CD4-positive, CD25-positive, alpha-beta regulatory T cell (primary cell): ENCODE results near the gene SPRY2. TPM values are rescaled to one million over a fixed set of nuclear protein-coding genes. Genes with fewer than 3 reads are reported as not detected.

Source experiments
- ATAC-seq, 2 donors: fragments of 150-1000 bp; cut with Tn5 transposase; one replicate each; pipeline ENCODE4 v1.10.0; 2021; ENCODE audit warnings: low read depth in 2 of 2, moderate number of reproducible peaks in 2 of 2, moderate library complexity in 1 of 2
- DNase-seq, 3 donors: peaks; one replicate each; pipeline versions ENCODE4 v3.0.0 to v3.0.0-alpha.2; 2012 to 2022; ENCODE audit warnings: mixed read lengths in 1 of 3
- H3K27ac ChIP-seq: one replicate; pipeline ENCODE4 v1.7.0; 2013; ENCODE audit warnings: mild to moderate bottlenecking, low read length; ENCODE audit not compliant: insufficient read depth, poor library complexity, severe bottlenecking
- H3K27me3 ChIP-seq: one replicate; pipeline ENCODE4 v1.7.0; 2013; ENCODE audit warnings: low read length; ENCODE audit not compliant: control insufficient read depth, insufficient read depth
- H3K36me3 ChIP-seq: one replicate; pipeline ENCODE4 v1.7.0; 2013; ENCODE audit warnings: mild to moderate bottlenecking, low read length, moderate library complexity; ENCODE audit not compliant: control insufficient read depth, insufficient read depth
- H3K4me1 ChIP-seq: 2 replicates; pipeline ENCODE4 v1.7.0; 2013; ENCODE audit warnings: mild to moderate bottlenecking, low read length; ENCODE audit not compliant: insufficient read depth, control insufficient read depth, poor library complexity, severe bottlenecking
- H3K4me3 ChIP-seq: one replicate; pipeline ENCODE4 v1.7.0; 2013; ENCODE audit warnings: low read depth, mild to moderate bottlenecking, low read length, moderate library complexity
- H3K9me3 ChIP-seq, 2 experiments: 1 replicate in 1 of 2; 2 replicates in 1 of 2; pipeline ENCODE4 v1.7.0; 2013; ENCODE audit warnings: low read length in 2 of 2, mild to moderate bottlenecking in 1 of 2, moderate library complexity in 1 of 2; ENCODE audit not compliant: control insufficient read depth in 2 of 2
- H3K27ac Mint-ChIP-seq, 3 donors: one replicate each; pipeline ENCODE4 v1.8.0; 2020 to 2022; ENCODE audit warnings: mild to moderate bottlenecking in 3 of 3, mixed read lengths in 3 of 3, moderate library complexity in 2 of 3
- H3K27me3 Mint-ChIP-seq: one replicate; pipeline ENCODE4 v1.8.0; 2022; ENCODE audit warnings: mild to moderate bottlenecking, mixed read lengths
- H3K36me3 Mint-ChIP-seq: one replicate; pipeline ENCODE4 v1.8.0; 2020; ENCODE audit warnings: mixed read lengths
- H3K4me1 Mint-ChIP-seq, 4 donors: one replicate each; pipeline ENCODE4 v1.8.0; 2020 to 2022; ENCODE audit warnings: mixed read lengths in 4 of 4, mild to moderate bottlenecking in 1 of 4
- H3K4me3 Mint-ChIP-seq, 4 donors: one replicate each; pipeline ENCODE4 v1.8.0; 2020 to 2022; ENCODE audit warnings: mild to moderate bottlenecking in 4 of 4, mixed read lengths in 4 of 4, moderate library complexity in 3 of 4
- H3K9me3 Mint-ChIP-seq, 7 donors: one replicate each; pipeline ENCODE4 v1.8.0; 2020 to 2022; ENCODE audit warnings: mixed read lengths in 7 of 7, mild to moderate bottlenecking in 3 of 7, moderate library complexity in 2 of 7
- polyA plus RNA-seq, 4 donors: library from polyadenylated mRNA; unstranded; fragments of 300-500 nt; fragmentation: Illumina TruSeq; gene quantifications; one replicate each; pipeline ENCODE4 v1.2.3, GENCODE V29; 2021
- total RNA-seq: library from RNA; stranded (reverse); gene quantifications from one replicate; pipeline ENCODE4 v1.2.3, GENCODE V29; 2022

The SPRY2 gene
- total and polyA plus RNA-seq, 5 donors from 2014 or later = 0.37 TPM; not detected in 4

GRCh38 chr13:80319004-80319403 lies 21.9 kb downstream of the SPRY2 start:
- Histone ChIP-seq H3K9me3 (no peaks in the 10 kb centered on the region), H3K4me1 (no peaks in the 10 kb centered on the region), H3K4me3 (no peak overlapping the region), H3K27me3 (no peaks in the 10 kb centered on the region), H3K27ac (no peak overlapping the region), H3K36me3 (no peaks in the 10 kb centered on the region)
- Mint-ChIP-seq H3K36me3 (no peaks in the 10 kb centered on the region), H3K27me3 (no peaks in the 10 kb centered on the region), H3K9me3 (peaks cover 0 to 8% (median 3%) of the 10 kb centered on the region in 7 donors), H3K27ac (no peak overlapping the region), H3K4me3 (no peak overlapping the region), H3K4me1 (no peaks in the 10 kb centered on the region)
- DNase-seq (no peak), ATAC-seq (no peak)

- no peak overlapping the region for H3K27ac ChIP-seq
- Mint-ChIP-seq H3K4me1 (no peaks in the 10 kb centered on the region), H3K27ac (no peak overlapping the region), H3K27me3 (no peaks in the 10 kb centered on the region), H3K4me3 (no peak overlapping the region), H3K36me3 (no peaks in the 10 kb centered on the region), H3K9me3 (peaks cover 0 to 4% (median 2%) of the 10 kb centered on the region in 7 donors)
- H3K27me3 ChIP-seq = no peaks in the 10 kb centered on the region
- no peaks in the 10 kb centered on the region for H3K9me3 ChIP-seq
- H3K36me3 ChIP-seq = no peaks in the 10 kb centered on the region
- no peaks in the 10 kb centered on the region for H3K4me1 ChIP-seq
- ATAC-seq (no peak), DNase-seq (no peak)
- no peak overlapping the region for H3K4me3 ChIP-seq
Measured at GRCh38 chr13:80314711-80315653, 25.9 kb downstream of the SPRY2 start.

- H3K4me1 ChIP-seq = no peaks in the 10 kb centered on the region
- no peaks in the 10 kb centered on the region for H3K4me1 Mint-ChIP-seq
- no peak for DNase-seq
- no peaks in the 10 kb centered on the region for H3K36me3 ChIP-seq
- no peak for ATAC-seq
- no peak overlapping the region for H3K4me3 ChIP-seq
- no peaks in the 10 kb centered on the region for H3K9me3 ChIP-seq
- H3K4me3 Mint-ChIP-seq = no peak overlapping the region
- no peak overlapping the region for H3K27ac ChIP-seq
- H3K9me3 Mint-ChIP-seq = peaks cover 0 to 6% (median 0%) of the 10 kb centered on the region in 7 donors
- H3K27me3 Mint-ChIP-seq = peaks cover 6% of the 10 kb centered on the region
- no peaks in the 10 kb centered on the region for H3K36me3 Mint-ChIP-seq
- no peaks in the 10 kb centered on the region for H3K27me3 ChIP-seq
- no peak overlapping the region for H3K27ac Mint-ChIP-seq
Measured at GRCh38 chr13:80313668-80314256, 27.2 kb downstream of the SPRY2 start.

GRCh38 chr13:80312967-80313366 lies 28.0 kb downstream of the SPRY2 start:
- H3K27ac ChIP-seq = no peak overlapping the region
- no peak overlapping the region for H3K4me3 ChIP-seq
- peaks cover 6% of the 10 kb centered on the region for H3K27me3 Mint-ChIP-seq
- H3K36me3 Mint-ChIP-seq = no peaks in the 10 kb centered on the region
- no peak for DNase-seq
- ATAC-seq = no peak
- H3K36me3 ChIP-seq = no peaks in the 10 kb centered on the region
- peaks cover 0 to 6% (median 0%) of the 10 kb centered on the region in 7 donors for H3K9me3 Mint-ChIP-seq
- no peak overlapping the region for H3K4me3 Mint-ChIP-seq
- no peak overlapping the region for H3K27ac Mint-ChIP-seq
- no peaks in the 10 kb centered on the region for H3K27me3 ChIP-seq
- no peaks in the 10 kb centered on the region for H3K4me1 Mint-ChIP-seq
- H3K4me1 ChIP-seq = no peaks in the 10 kb centered on the region
- H3K9me3 ChIP-seq = no peaks in the 10 kb centered on the region

- no peaks in the 10 kb centered on the region for H3K27me3 ChIP-seq
- H3K4me3 ChIP-seq = no peak overlapping the region
- no peaks in the 10 kb centered on the region for H3K9me3 ChIP-seq
- Mint-ChIP-seq H3K27me3 (peaks cover 6% of the 10 kb centered on the region), H3K9me3 (peaks cover 0 to 7% (median 0%) of the 10 kb centered on the region in 7 donors), H3K27ac (no peak overlapping the region), H3K36me3 (no peaks in the 10 kb centered on the region), H3K4me1 (no peaks in the 10 kb centered on the region), H3K4me3 (no peak overlapping the region)
- H3K4me1 ChIP-seq = no peaks in the 10 kb centered on the region
- H3K36me3 ChIP-seq = no peaks in the 10 kb centered on the region
- ATAC-seq (no peak), DNase-seq (no peak)
- H3K27ac ChIP-seq = no peak overlapping the region
Measured at GRCh38 chr13:80312012-80312704, 28.8 kb downstream of the SPRY2 start.

- H3K4me1 Mint-ChIP-seq = no peaks in the 10 kb centered on the region
- Histone ChIP-seq H3K4me1 (no peaks in the 10 kb centered on the region), H3K27ac (no peak overlapping the region), H3K9me3 (no peaks in the 10 kb centered on the region), H3K4me3 (no peak overlapping the region), H3K36me3 (no peaks in the 10 kb centered on the region), H3K27me3 (no peaks in the 10 kb centered on the region)
- H3K36me3 Mint-ChIP-seq = no peaks in the 10 kb centered on the region
- H3K27me3 Mint-ChIP-seq = peaks cover 6% of the 10 kb centered on the region
- H3K9me3 Mint-ChIP-seq = peaks cover 0 to 8% (median 0%) of the 10 kb centered on the region in 7 donors
- H3K27ac Mint-ChIP-seq = no peak overlapping the region
- H3K4me3 Mint-ChIP-seq = no peak overlapping the region
- DNase-seq (no peak), ATAC-seq (no peak)
Measured at GRCh38 chr13:80309926-80310325, 31.0 kb downstream of the SPRY2 start.

- ATAC-seq = no peak
Measured at GRCh38 chr13:80307401-80307987, 33.4 kb downstream of the SPRY2 start.

More at GRCh38 chr13:80307401-80307987, 33.4 kb downstream of the SPRY2 start:
- no peak for DNase-seq
- H3K36me3 Mint-ChIP-seq = no peaks in the 10 kb centered on the region
- H3K4me3 ChIP-seq = no peak overlapping the region
- H3K36me3 ChIP-seq = no peaks in the 10 kb centered on the region
- no peak overlapping the region for H3K27ac ChIP-seq
- H3K27ac Mint-ChIP-seq = no peak overlapping the region
- H3K9me3 Mint-ChIP-seq = peaks cover 0 to 7% (median 2%) of the 10 kb centered on the region in 7 donors
- H3K4me1 Mint-ChIP-seq = no peaks in the 10 kb centered on the region
- peaks cover 0 to 2% of the 10 kb centered on the region in 2 experiments for H3K9me3 ChIP-seq
- no peak overlapping the region for H3K4me3 Mint-ChIP-seq
- H3K27me3 ChIP-seq = no peaks in the 10 kb centered on the region
- peaks cover 6% of the 10 kb centered on the region for H3K27me3 Mint-ChIP-seq
- H3K4me1 ChIP-seq = no peaks in the 10 kb centered on the region
